DND-41 (cell line): ENCODE data around the gene ARHGEF19.

Source experiments
- EZH2 ChIP-seq: IDR thresholded peaks from 3 replicates; pipeline ENCODE4 v1.6.1; 2012; ENCODE audit warnings: borderline replicate concordance, low read depth, mild to moderate bottlenecking, moderate library complexity, low read length, inconsistent platforms; ENCODE audit not compliant: severe bottlenecking
- TF ChIP-seq, protein P1 (sequence below): IDR thresholded peaks from 2 replicates; pipeline ENCODE4 v1.5.1; 2012; ENCODE audit warnings: borderline replicate concordance, low read length, moderate library complexity, mild to moderate bottlenecking; ENCODE audit not compliant: poor library complexity, severe bottlenecking; ENCODE audit errors: extremely low read depth

DNA sequence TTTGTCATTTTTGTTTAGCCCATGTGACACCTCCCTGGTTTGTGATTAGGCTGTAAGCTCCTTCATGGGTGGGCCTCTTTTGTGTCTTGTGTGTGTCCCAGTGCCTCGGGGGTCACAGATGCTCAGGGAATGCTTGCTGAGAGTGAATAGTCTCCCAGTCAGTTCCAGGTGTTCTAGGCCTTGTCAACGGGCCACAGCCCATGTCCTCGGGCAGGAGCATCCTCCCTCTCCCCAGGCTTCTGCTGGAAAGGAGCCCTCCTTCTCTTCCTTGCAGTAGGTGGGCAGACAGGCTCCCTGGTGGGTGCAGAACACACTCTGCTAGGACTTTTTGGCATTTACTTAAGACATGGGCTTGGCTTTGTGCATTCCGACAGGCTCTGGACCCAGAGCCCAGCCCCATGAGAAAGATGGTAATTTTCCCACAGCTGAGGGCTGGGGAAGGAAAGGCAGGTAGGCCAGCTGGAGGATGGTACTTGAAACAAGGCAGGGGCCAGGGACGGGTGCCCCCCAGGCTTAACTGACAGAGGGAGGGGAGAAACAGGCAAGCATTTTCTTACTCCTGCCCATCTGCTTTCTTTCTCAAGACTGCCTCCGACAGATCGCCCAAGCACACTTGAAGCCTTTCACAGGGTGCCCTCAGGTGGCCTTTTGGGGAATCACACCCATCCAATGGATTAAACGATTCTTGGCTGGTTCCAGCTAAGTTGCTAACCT is 31.6 kb upstream of the ARHGEF19 start:
- TF ChIP-seq, protein P1, sequence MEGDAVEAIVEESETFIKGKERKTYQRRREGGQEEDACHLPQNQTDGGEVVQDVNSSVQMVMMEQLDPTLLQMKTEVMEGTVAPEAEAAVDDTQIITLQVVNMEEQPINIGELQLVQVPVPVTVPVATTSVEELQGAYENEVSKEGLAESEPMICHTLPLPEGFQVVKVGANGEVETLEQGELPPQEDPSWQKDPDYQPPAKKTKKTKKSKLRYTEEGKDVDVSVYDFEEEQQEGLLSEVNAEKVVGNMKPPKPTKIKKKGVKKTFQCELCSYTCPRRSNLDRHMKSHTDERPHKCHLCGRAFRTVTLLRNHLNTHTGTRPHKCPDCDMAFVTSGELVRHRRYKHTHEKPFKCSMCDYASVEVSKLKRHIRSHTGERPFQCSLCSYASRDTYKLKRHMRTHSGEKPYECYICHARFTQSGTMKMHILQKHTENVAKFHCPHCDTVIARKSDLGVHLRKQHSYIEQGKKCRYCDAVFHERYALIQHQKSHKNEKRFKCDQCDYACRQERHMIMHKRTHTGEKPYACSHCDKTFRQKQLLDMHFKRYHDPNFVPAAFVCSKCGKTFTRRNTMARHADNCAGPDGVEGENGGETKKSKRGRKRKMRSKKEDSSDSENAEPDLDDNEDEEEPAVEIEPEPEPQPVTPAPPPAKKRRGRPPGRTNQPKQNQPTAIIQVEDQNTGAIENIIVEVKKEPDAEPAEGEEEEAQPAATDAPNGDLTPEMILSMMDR: peak; percentile 98
- TF ChIP-seq EZH2: no peak
